Measurements from ENCODE around the gene TRMT112. TPM values are rescaled to one million over a fixed set of nuclear protein-coding genes. Genes with fewer than 3 reads are reported as not detected.

The TRMT112 gene
- total and polyA plus RNA-seq, 5 donors = 91.7 to 144 (median 102) TPM

DNA sequence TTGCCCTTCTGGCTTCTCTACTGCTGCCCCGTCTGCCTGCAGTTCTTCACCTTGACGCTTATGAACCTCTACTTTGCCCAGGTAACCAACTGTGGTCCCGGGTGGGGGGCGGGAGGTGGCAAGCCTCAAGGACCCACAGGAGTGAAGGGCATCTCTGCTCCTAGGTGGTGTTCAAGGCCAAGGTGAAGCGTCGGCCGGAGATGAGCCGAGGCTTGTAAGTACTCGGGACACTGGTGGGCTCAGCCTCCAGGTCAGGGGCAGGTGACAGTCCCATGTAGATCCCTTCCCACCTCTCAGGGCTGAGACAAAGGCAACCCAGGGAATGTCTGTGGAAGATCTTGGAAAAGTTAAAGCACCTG is 30.6 kb downstream of the TRMT112 start:
- Histone ChIP-seq H3K4me3 (ENCODE audit: low read length) (no peak overlapping the region), H3K27ac (ENCODE audit: low read length) (no peak overlapping the region), H3K4me1 (ENCODE audit: control insufficient read depth, insufficient read depth, low read length) (peaks cover 8% of the 10 kb centered on the region), H3K9me3 (ENCODE audit: control insufficient read depth, low read length) (no peaks in the 10 kb centered on the region), H3K27me3 (ENCODE audit: control insufficient read depth, insufficient read depth) (no peaks in the 10 kb centered on the region)
- DNase-seq (no peak), ATAC-seq (no peak)
- WGBS = 90% methylated on average over 9 of the region's 9 CpGs
- intact Hi-C loops (cut with DNase I) = no loop called here

DNA sequence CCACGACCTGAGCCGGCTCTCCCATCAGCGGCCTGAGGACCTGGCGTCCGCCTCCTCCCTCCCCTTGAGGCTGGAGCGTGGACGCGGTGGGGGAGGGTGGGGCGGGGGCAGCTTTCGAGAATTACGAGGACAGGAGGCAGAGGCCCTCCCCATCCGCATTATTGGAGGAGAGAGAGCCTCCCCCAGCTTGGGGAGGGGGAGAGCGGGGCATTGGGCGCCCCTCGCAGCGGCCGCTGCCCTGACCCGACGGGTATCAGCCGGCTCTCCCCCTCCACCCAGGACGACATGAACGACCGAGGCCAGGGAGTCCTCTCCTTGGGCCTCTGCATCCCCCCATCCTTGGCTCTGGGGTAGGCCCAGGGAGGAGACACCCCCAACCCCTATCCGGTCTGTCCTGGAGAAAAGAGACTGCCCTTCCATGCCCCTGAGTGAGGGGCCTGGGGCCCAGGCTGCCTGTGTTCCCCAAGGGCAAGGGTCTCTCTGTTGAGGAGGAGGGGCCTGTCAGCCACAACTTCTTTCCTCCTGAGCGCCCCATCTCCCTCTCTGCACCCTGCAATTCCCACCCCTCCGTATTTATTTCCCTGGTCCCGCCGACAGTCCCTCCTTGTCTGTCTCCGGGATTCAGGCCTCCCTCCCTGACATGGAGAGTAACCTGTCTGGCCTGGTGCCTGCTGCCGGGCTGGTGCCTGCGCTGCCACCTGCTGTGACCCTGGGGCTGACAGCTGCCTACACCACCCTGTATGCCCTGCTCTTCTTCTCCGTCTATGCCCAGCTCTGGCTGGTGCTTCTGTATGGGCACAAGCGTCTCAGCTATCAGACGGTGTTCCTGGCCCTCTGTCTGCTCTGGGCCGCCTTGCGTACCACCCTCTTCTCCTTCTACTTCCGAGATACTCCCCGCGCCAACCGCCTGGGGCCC is 31.2 kb downstream of the TRMT112 start:
- DNase-seq (no peak), ATAC-seq (no peak)
- Histone ChIP-seq H3K4me1 (ENCODE audit: control insufficient read depth, insufficient read depth, low read length) (peaks cover 7% of the 10 kb centered on the region), H3K27me3 (ENCODE audit: control insufficient read depth, insufficient read depth) (no peaks in the 10 kb centered on the region), H3K27ac (ENCODE audit: low read length) (peak overlapping the region; percentile 37), H3K9me3 (ENCODE audit: control insufficient read depth, low read length) (no peaks in the 10 kb centered on the region), H3K4me3 (ENCODE audit: low read length) (peak overlapping the region; percentile 84)
- 26% methylated on average over 40 of the region's 40 CpGs for WGBS
- intact Hi-C loops (cut with DNase I) = no loop called here

DNA sequence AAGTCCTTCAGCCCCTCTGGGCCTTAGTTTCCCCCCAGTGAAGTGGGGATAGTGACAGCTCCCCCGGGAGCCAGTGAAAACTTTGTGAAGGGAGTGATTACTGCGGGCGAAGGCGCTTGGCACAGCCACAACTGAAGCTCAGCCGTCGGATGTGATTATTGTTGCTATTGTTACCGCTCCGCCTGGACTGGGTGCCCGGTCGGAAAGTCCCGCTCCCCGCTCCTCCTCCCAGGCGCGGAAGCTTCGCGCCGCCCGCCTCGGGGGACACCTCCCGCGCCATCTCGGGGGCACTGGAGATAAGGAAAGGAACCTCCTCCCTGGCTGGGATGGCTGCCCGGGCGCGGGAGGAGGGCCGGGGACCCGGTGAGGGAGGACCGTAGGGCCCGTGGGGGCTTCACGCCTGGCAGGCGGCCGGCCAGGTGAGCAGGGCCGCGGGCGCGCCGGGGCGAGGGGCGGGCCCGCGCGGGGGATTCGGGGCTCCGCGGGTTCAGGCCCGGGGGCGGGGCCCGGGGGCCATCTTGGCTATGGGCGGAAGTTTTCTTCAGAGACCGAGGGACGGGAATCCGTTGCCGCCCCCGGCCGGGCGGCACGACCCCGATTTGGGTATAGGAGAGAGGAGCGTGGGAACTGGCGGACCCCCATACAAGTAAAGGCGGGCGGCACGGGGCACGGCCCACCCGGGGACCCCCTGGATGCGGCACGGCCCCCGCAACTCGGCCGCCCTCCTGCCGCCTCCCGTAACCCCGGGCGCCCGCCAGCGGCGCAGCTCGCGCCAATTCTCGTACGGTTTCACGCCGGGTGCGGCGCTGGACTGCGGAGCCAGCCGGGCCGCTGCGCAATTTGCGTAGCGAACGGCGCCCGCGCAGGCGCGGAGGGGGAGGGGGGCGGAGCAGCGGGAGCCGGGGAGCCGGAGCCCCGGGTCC is 32.1 kb downstream of the TRMT112 start, which contains the start of gene GPR137:
TSS of gene GPR137 (plus strand) at position 887 of the 923 bp plus-strand sequence. CDS start 677 bp downstream, outside the sequence.
- peak within 1 kb of the TSS; percentile 84 for H3K4me3 ChIP-seq (ENCODE audit: low read length)
- intact Hi-C loops (cut with DNase I) = no loop called here
- under 1% methylated on average over 102 of the region's 102 CpGs for WGBS
- peak within 1 kb of the TSS; percentile 84 for H3K27ac ChIP-seq (ENCODE audit: low read length)
- H3K27me3 ChIP-seq (ENCODE audit: control insufficient read depth, insufficient read depth) = no peaks in the 10 kb centered on the region
- ATAC-seq (peak; percentile 73), DNase-seq (peak; percentile 87 to 95 (median 95))
- H3K9me3 ChIP-seq (ENCODE audit: control insufficient read depth, low read length) = no peaks in the 10 kb centered on the region
- H3K4me1 ChIP-seq (ENCODE audit: control insufficient read depth, insufficient read depth, low read length) = peaks cover 7% of the 10 kb centered on the region

DNA sequence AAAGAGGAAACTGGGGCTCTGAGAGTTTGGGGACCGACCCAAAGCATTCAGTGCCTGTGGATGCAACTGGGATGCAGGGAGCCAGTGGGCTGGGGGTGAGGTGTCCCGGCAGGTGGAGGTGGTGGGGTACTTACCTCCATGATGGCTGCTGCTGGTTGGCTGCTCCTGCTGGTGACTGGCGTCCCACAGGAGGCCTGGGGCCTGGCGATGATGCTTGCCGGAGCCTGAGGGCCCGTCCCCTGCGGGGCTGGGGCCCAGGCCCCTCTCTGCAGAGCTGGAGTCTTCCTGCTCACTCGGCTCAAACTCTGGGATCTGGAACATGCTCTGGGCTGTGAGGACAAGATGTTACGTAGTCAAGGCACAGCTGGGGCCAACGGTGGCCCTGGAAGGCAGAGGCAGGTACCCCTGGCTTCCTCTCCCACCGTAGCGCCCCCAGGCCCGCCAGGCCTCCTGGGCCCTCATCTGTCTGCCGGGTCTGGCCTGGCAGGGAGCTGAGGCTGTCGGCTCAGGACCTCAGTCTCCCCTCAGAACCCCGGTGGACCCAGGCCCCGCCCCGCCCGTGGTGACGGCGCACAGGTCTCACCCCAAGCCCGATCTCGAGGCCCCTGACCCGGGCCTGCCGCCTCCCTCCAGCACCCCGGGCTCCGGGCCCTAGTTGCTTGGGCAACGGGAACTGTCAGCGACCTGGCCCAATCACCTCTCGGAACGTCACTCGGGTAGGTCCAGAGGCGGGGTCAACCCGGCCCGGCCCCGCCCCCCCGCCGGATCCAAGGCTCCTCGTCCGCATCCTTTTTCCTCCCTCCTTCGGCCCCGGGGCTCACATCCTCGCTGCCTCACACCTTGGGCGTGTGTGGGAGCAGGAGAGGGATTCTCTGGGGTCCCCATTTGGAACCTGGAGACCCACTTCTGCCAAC is 33.1 kb downstream of the TRMT112 start, which contains the start of gene BAD:
TSS of gene BAD (minus strand) at position 618 of the 914 bp plus-strand sequence. CDS start at position 321, 297 bp downstream.
- intact Hi-C loops (cut with DNase I) = no loop called here
- Histone ChIP-seq H3K27me3 (ENCODE audit: control insufficient read depth, insufficient read depth) (no peaks in the 10 kb centered on the region), H3K27ac (ENCODE audit: low read length) (peak within 1 kb of the TSS; percentile 84), H3K4me1 (ENCODE audit: control insufficient read depth, insufficient read depth, low read length) (peaks cover 7% of the 10 kb centered on the region), H3K4me3 (ENCODE audit: low read length) (peak within 1 kb of the TSS; percentile 84), H3K9me3 (ENCODE audit: control insufficient read depth, low read length) (no peaks in the 10 kb centered on the region)
- DNase-seq (peak; percentile 95 to 98 (median 98)), ATAC-seq (peak; percentile 92)
- 3% methylated on average over 44 of the region's 44 CpGs for WGBS

DNA sequence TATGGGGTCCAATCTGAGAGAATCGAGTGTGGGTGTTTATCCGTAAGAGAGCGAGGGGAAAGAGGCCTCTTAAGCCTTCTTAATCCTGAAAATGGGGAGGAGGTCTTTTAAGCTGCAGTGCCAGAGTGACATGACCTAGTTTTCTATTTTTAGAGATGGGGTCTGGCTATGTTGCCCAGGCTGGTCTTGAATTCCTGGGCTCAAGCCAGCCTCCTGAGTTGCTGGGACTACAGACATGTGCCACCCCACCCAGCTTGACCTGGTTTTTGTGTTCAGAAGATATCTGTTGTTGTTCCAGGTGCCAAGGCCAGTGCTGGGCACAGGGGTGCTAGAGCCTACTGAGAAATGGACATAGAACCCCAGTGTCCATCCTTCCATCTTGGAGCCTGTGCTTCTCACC is 34.3 kb downstream of the TRMT112 start:
- Histone ChIP-seq H3K4me3 (ENCODE audit: low read length) (no peak overlapping the region), H3K27ac (ENCODE audit: low read length) (no peak overlapping the region), H3K9me3 (ENCODE audit: control insufficient read depth, low read length) (no peaks in the 10 kb centered on the region), H3K4me1 (ENCODE audit: control insufficient read depth, insufficient read depth, low read length) (peaks cover 7% of the 10 kb centered on the region), H3K27me3 (ENCODE audit: control insufficient read depth, insufficient read depth) (no peaks in the 10 kb centered on the region)
- 96% methylated on average over 3 of the region's 3 CpGs for WGBS
- intact Hi-C loops (cut with DNase I) = no loop called here
- no peak for ATAC-seq
- DNase-seq = peak in 1 of 3 donors; percentile 38

DNA sequence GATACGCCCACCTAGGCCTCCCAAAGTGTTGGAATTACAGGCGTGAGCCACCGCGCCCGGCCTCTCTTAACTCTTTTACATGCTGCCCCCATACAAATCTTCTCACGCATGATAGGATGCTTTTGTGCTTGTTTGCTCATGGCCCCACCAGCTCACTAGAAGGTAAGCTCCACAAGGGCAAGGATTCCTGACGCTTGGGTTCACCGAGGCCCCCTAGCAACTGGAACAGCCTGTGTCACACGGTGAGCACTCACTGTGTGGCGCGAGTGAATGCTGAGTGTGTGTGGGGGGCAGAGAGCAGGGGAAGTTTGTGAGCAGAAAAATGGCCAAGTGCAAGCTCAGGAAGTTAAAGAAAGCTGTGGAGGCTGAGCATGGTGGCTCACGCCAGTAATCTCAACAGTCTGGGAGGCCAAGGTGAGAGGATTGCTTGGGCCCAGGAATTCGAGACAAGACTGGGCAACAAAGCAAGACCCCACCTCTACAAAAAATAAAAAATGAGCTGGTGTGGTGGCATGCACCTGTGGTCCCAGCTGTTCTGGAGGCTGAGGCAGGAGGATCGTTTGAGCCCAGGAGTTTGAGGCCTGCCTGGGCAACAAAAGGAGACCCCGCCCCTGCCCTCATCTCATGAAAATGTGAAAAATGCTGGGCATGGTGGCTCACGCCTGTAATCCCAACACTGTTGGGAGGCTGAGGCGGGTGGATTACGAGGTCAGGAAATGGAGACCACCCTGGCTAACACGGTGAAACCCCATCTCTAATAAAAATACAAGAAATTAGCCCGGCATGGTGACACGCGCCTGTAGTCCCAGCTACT is 35.2 kb downstream of the TRMT112 start:
- WGBS = 95% methylated on average over 22 of the region's 22 CpGs
- no peaks in the 10 kb centered on the region for H3K9me3 ChIP-seq (ENCODE audit: control insufficient read depth, low read length)
- no peak overlapping the region for H3K27ac ChIP-seq (ENCODE audit: low read length)
- no peak overlapping the region for H3K4me3 ChIP-seq (ENCODE audit: low read length)
- no peaks in the 10 kb centered on the region for H3K27me3 ChIP-seq (ENCODE audit: control insufficient read depth, insufficient read depth)
- peak in 1 of 3 donors; percentile 33 for DNase-seq
- intact Hi-C loops (cut with DNase I) = no loop called here
- ATAC-seq = no peak
- peaks cover 7% of the 10 kb centered on the region for H3K4me1 ChIP-seq (ENCODE audit: control insufficient read depth, insufficient read depth, low read length)

DNA sequence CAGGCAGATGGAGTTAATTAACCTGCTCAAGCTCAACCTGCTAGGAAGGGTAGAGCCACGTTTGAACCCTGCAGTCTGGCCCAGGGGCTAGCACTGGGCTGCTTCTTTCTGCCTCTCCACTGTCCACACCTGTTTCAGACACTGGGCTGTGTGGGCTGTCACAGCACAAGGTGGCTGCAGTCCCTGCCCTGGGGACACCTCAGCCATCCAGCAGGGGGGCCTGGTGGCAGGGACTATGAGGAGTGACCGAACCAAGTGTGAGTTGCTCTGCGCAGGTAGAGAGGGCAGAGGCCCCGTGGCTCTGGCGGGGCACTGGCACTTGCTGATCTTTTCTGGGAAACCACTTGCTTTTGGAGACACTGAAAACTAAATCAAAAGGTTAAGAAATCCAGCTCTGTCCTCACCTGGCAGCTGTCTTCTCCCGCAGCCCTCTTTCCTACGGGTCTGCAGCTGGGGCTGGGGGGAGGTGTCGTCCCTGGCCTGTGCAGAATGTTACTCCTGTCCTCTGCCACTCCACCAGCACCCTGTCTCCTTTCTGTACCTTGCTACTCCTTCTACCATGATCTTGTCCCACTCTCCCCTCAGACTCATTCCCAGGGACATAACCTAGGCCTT is 38.7 kb downstream of the TRMT112 start:
- DNase-seq = peak in 1 of 3 donors; percentile 36
- Histone ChIP-seq H3K27me3 (ENCODE audit: control insufficient read depth, insufficient read depth) (no peaks in the 10 kb centered on the region), H3K4me1 (ENCODE audit: control insufficient read depth, insufficient read depth, low read length) (peaks cover 3% of the 10 kb centered on the region), H3K9me3 (ENCODE audit: control insufficient read depth, low read length) (no peaks in the 10 kb centered on the region), H3K27ac (ENCODE audit: low read length) (no peak overlapping the region), H3K4me3 (ENCODE audit: low read length) (no peak overlapping the region)
- intact Hi-C loops (cut with DNase I) = no loop called here
- WGBS = 80% methylated on average over 8 of the region's 8 CpGs
- no peak for ATAC-seq

DNA sequence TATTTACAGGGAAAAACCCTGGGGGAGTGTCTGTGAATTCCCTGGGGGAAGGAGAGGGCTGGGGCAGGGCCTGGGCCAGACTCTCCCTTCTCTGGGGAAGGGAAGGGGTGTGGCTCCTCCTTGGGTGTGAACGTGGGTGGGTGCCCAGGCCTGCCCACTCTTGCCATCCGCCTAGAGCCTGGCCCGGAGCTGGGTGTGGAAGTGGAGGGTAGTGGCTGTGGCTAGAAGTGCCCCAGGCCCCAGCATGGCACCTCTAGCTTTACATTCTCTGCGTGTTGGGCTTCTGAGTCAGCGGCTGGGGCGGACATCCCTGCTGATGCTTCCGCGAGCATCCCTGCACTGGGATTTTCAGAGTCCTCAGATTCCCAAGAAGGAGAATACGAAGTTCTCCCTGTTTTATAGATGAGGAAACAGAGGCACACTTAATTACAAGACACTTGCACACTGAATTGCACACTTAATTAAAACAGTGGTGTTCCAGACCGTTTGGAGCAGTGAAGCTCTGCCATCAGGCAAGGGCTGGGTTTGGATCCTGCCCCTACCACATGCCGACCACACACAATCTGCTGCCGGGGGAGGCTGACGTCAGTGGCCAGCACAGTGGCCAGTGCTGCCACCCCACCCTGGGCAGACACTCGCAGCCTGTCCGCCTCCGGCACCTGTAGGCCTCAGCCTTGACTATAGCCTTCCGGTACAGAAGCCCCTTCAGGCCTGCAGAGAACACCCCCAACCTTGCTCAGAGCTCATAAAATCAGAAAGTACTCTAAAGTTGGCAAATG is 40.5 kb downstream of the TRMT112 start:
- H3K9me3 ChIP-seq (ENCODE audit: control insufficient read depth, low read length) = no peaks in the 10 kb centered on the region
- no peaks in the 10 kb centered on the region for H3K27me3 ChIP-seq (ENCODE audit: control insufficient read depth, insufficient read depth)
- H3K27ac ChIP-seq (ENCODE audit: low read length) = no peak overlapping the region
- H3K4me1 ChIP-seq (ENCODE audit: control insufficient read depth, insufficient read depth, low read length) = peaks cover under 1% of the 10 kb centered on the region
- WGBS = 77% methylated on average over 17 of the region's 17 CpGs
- DNase-seq = peak in 2 of 3 donors; percentile 52 to 59
- intact Hi-C loops (cut with DNase I) = no loop called here
- ATAC-seq = peak; percentile 15 to 29
- H3K4me3 ChIP-seq (ENCODE audit: low read length) = no peak overlapping the region

DNA sequence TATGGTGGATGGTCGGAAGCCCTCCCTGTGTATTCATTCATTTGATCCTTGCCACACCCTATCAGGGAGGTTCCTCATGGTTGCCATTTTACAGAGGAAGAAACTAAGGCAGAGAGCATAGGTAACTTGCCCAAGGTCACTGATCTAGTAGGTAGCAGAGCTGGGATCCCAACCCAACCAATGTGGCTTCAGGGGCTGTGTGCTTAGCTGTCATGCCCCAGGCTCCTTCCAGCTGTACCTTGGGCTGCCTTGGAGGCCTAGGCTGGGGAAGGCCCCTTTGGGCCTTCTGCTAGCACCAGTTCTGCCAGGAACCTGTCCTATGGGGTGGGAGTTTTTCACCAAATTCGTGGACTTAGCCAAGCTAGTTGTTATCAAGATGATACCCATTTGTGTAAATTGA is 41.5 kb downstream of the TRMT112 start:
- no peak for ATAC-seq
- intact Hi-C loops (cut with DNase I) = no loop called here
- Histone ChIP-seq H3K4me1 (ENCODE audit: control insufficient read depth, insufficient read depth, low read length) (no peaks in the 10 kb centered on the region), H3K4me3 (ENCODE audit: low read length) (no peak overlapping the region), H3K27ac (ENCODE audit: low read length) (no peak overlapping the region), H3K9me3 (ENCODE audit: control insufficient read depth, low read length) (no peaks in the 10 kb centered on the region), H3K27me3 (ENCODE audit: control insufficient read depth, insufficient read depth) (no peaks in the 10 kb centered on the region)
- WGBS = 89% methylated on average over 2 of the region's 2 CpGs
- no peak for DNase-seq

Data from right cardiac atrium (tissue), 5 donors.